GM12878 (cell line): ENCODE measurements around the gene PLXNC1. TPM values are rescaled to one million over a fixed set of nuclear protein-coding genes. Genes with fewer than 3 reads are reported as not detected.

ENCODE experiments used
- BMI1 ChIP-seq: fragments of 450-650 bp; IDR thresholded peaks from 2 replicates; pipeline ENCODE4 v1.6.1; 2016; ENCODE audit warnings: mild to moderate bottlenecking, moderate library complexity, borderline replicate concordance
- CBFB ChIP-seq: IDR thresholded peaks from 2 replicates; pipeline ENCODE4 v1.6.1; 2016; ENCODE audit warnings: antibody characterized with exemption, low read depth
- CUX1 ChIP-seq: IDR thresholded peaks from 2 replicates; pipeline ENCODE4 v1.6.1; 2012; ENCODE audit warnings: improper control_type of control experiment, low read depth, low read length; ENCODE audit not compliant: insufficient replicate concordance
- EZH2 ChIP-seq: IDR thresholded peaks from 2 replicates; pipeline ENCODE4 v1.6.1; 2012; ENCODE audit warnings: low read depth, mild to moderate bottlenecking, control low read depth, inconsistent platforms, low read length, borderline replicate concordance; ENCODE audit not compliant: control insufficient read depth
- GATAD2B ChIP-seq: fragments of 450-650 bp; conservative IDR thresholded peaks from 2 replicates; pipeline ENCODE4 v1.6.1; 2017; ENCODE audit warnings: low read depth, mild to moderate bottlenecking, moderate library complexity
- HDAC6 ChIP-seq: fragments of 200-600 bp; sonication (generic); IDR thresholded peaks from one replicate; pipeline ENCODE4 v1.8.0; 2017; ENCODE audit warnings: antibody characterized with exemption; ENCODE audit not compliant: unreplicated experiment
- JUNB ChIP-seq: IDR thresholded peaks from 2 replicates; pipeline ENCODE4 v1.6.1; 2016; ENCODE audit warnings: antibody characterized with exemption, mild to moderate bottlenecking
- MTA2 ChIP-seq: fragments of 450-650 bp; IDR thresholded peaks from 2 replicates; pipeline ENCODE4 v1.6.1; 2016; ENCODE audit warnings: low read depth, mild to moderate bottlenecking, moderate library complexity
- MYC ChIP-seq: IDR thresholded peaks from 2 replicates; pipeline ENCODE4 v1.6.1; 2011; ENCODE audit warnings: mild to moderate bottlenecking, low read length, moderate library complexity, inconsistent platforms; ENCODE audit not compliant: insufficient read depth, insufficient replicate concordance, insufficient read length, severe bottlenecking
- NR2C1 ChIP-seq: fragments of 450-650 bp; IDR thresholded peaks from 2 replicates; pipeline ENCODE4 v1.6.1; 2017; ENCODE audit warnings: antibody characterized with exemption, mild to moderate bottlenecking, moderate library complexity
- PAX5 ChIP-seq: IDR thresholded peaks from 2 replicates; pipeline ENCODE4 v1.6.1; 2011; ENCODE audit warnings: low read depth, low read length, borderline replicate concordance
- SIX5 ChIP-seq: IDR thresholded peaks from 2 replicates; pipeline ENCODE4 v1.6.1; 2011; ENCODE audit warnings: mild to moderate bottlenecking, low read depth, low read length, moderate library complexity; ENCODE audit not compliant: severe bottlenecking
- TCF12 ChIP-seq: IDR thresholded peaks from 2 replicates; pipeline ENCODE4 v1.6.1; 2011; ENCODE audit warnings: low read depth, mild to moderate bottlenecking, low read length
- USF2 ChIP-seq: IDR thresholded peaks from 2 replicates; pipeline ENCODE4 v1.6.1; 2011; ENCODE audit warnings: low read depth, low read length, improper control_type of control experiment, borderline replicate concordance
- ZBED1 ChIP-seq: IDR thresholded peaks from 2 replicates; pipeline ENCODE4 v1.6.1; 2016; ENCODE audit warnings: borderline replicate concordance
- ZBTB11 ChIP-seq: fragments of 450-650 bp; formaldehyde crosslinking; IDR thresholded peaks from 2 replicates; pipeline ENCODE4 v1.5.0; 2022; ENCODE audit warnings: mild to moderate bottlenecking, missing genetic modification characterization
- polyA plus RNA-seq, 11 experiments: library from polyadenylated mRNA; depleted of rRNA in 4 of 11; unstranded in 6 of 11; stranded (reverse) in 5 of 11; fragments of >200 nt; fragmentation: Nextera tagmentation in 4 of 11; fragmentation: Illumina TruSeq in 1 of 11; extraction: Ambion mirVana in 4 of 11; extraction: Trizol in 1 of 11; gene quantifications; 1 replicate in 1 of 11; 2 replicates in 10 of 11; pipeline versions ENCODE4 v1.2.1 to v1.2.3, GENCODE V29; 2011 to 2016; ENCODE audit warnings: inconsistent platforms in 2 of 11, missing spikeins in 2 of 11, low read depth in 1 of 11
- total RNA-seq, 4 experiments: library from RNA; depleted of rRNA in 3 of 4; stranded (reverse); fragments of >200 nt in 3 of 4; fragmentation: Illumina TruSeq in 1 of 4; extraction: Trizol in 1 of 4; gene quantifications; 2 replicates each; pipeline versions ENCODE4 v1.2.1 to v1.2.3, GENCODE V29; 2013 to 2021
- TF ChIP-seq, protein P1 (sequence below): IDR thresholded peaks from 2 replicates; pipeline ENCODE4 v1.6.1; 2011; ENCODE audit warnings: mild to moderate bottlenecking, low read depth, low read length, moderate library complexity; ENCODE audit not compliant: insufficient replicate concordance

Gene PLXNC1
- total and polyA plus RNA-seq, 10 of the 15 experiments (the other 5 are each of a cell fraction or from before 2014, with no cell fraction given) = 5.2 to 41.2 (median 24.6) TPM

- TF ChIP-seq MYC (no peak), PAX5 (peak; percentile 26; the same call in 1 of the 2 replicates), ZBED1 (peak; percentile 82), HDAC6 (no peak), EZH2 (no peak), NR2C1 (0 out of 2 replicates have a peak, but pooled peaks have one; percentile 11), CUX1 (no peak), BMI1 (0 out of 2 replicates have a peak, but pooled peaks have one; percentile 39), ZBTB11 (CRISPR knock-in tag) (no peak), USF2 (no peak), CBFB (peak; percentile 58), GATAD2B (no peak), TCF12 (no peak), JUNB (peak; percentile 81), MTA2 (peak; percentile 78), SIX5 (no peak)
- TF ChIP-seq, protein P1, sequence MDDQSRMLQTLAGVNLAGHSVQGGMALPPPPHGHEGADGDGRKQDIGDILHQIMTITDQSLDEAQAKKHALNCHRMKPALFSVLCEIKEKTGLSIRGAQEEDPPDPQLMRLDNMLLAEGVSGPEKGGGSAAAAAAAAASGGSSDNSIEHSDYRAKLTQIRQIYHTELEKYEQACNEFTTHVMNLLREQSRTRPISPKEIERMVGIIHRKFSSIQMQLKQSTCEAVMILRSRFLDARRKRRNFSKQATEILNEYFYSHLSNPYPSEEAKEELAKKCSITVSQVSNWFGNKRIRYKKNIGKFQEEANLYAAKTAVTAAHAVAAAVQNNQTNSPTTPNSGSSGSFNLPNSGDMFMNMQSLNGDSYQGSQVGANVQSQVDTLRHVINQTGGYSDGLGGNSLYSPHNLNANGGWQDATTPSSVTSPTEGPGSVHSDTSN = peak; percentile 45
These were observed 59.7 kb downstream of the PLXNC1 start (continued) for GRCh38 chr12:94207849-94208621.
